Measurements from ENCODE around the gene ASB10. TPM values are rescaled to one million over a fixed set of nuclear protein-coding genes. Genes with fewer than 3 reads are reported as not detected.

ASB10 gene
- not detected in 5 replicates for total RNA-seq (2022; extraction: Qiagen RNA extraction)

GRCh38 chr7:151186640-151187408 is at the start of gene ASB10:
Gene ASB10 (minus strand): TSS chr7:151187250. CDS start chr7:151187130, 120 bp downstream.

GRCh38 chr7:151232091-151232916 is 45.3 kb upstream of the ASB10 start, which contains the start of gene CHPF2:
Gene CHPF2 (plus strand): TSS chr7:151232483. CDS start chr7:151234012, 1,529 bp downstream.

GRCh38 chr7:151226875-151227782 is 40.1 kb upstream of the ASB10 start, which contains the start of gene ABCF2:
Gene ABCF2 (minus strand): TSS chr7:151227205. CDS start chr7:151226458, 747 bp downstream.

GRCh38 chr7:151210087-151210854 is 23.2 kb upstream of the ASB10 start, which contains the start of gene H2BK1:
Gene H2BK1 (minus strand): TSS chr7:151210488. CDS start chr7:151210318, 170 bp downstream.

GRCh38 chr7:151167197-151167961 is 19.7 kb downstream of the ASB10 start, which contains the start of gene GBX1:
Gene GBX1 (minus strand): TSS chr7:151167694. CDS start chr7:151167548, 146 bp downstream.

Other genes with a start within 250 kb of the ASB10 start
- 1.6 to 2.2 TPM (median 2.0 TPM) in 5 replicates for gene KCNH2, start 208.9 kb downstream of the ASB10 start, total RNA-seq (2022; extraction: Qiagen RNA extraction)
- gene NOS3, start 196.2 kb downstream of the ASB10 start, total RNA-seq (2022; extraction: Qiagen RNA extraction) = 0.13 to 0.37 TPM (median 0.34 TPM) in 5 replicates
- 0.39 to 0.66 TPM (median 0.65 TPM) in 5 replicates for gene ATG9B, start 162.8 kb downstream of the ASB10 start, total RNA-seq (2022; extraction: Qiagen RNA extraction)
- 32.9 to 52.5 TPM (median 47.6 TPM) in 5 replicates for gene ABCB8, start 158.8 kb downstream of the ASB10 start, total RNA-seq (2022; extraction: Qiagen RNA extraction)
- 7.7 to 11.7 TPM (median 8.7 TPM) in 5 replicates for gene ASIC3, start 138.7 kb downstream of the ASB10 start, total RNA-seq (2022; extraction: Qiagen RNA extraction)
- 29.6 to 32.6 TPM (median 29.8 TPM) in 5 replicates for gene CDK5, start 129.4 kb downstream of the ASB10 start, total RNA-seq (2022; extraction: Qiagen RNA extraction)
- 174 to 292 TPM (median 259 TPM) in 5 replicates for gene SLC4A2, start 127.7 kb downstream of the ASB10 start, total RNA-seq (2022; extraction: Qiagen RNA extraction)
- 51.3 to 86.5 TPM (median 80.0 TPM) in 5 replicates for gene FASTK, start 106.4 kb downstream of the ASB10 start, total RNA-seq (2022; extraction: Qiagen RNA extraction)
- 38.5 to 59.2 TPM (median 55.5 TPM) in 5 replicates for gene TMUB1, start 103.8 kb downstream of the ASB10 start, total RNA-seq (2022; extraction: Qiagen RNA extraction)
- 44.1 to 66.6 TPM (median 65.4 TPM) in 5 replicates for gene AGAP3, start 100.8 kb downstream of the ASB10 start, total RNA-seq (2022; extraction: Qiagen RNA extraction)
- 0.20 TPM in 1 of 5 replicates, not detected in the others for gene GBX1, start 19.6 kb downstream of the ASB10 start, total RNA-seq (2022; extraction: Qiagen RNA extraction)
- gene H2BK1, start 23.2 kb upstream of the ASB10 start, total RNA-seq (2022; extraction: Qiagen RNA extraction) = not detected in 5 replicates
- gene ABCF2, start 40.0 kb upstream of the ASB10 start, total RNA-seq (2022; extraction: Qiagen RNA extraction) = 58.0 to 63.8 TPM (median 62.0 TPM) in 5 replicates
- gene CHPF2, start 45.2 kb upstream of the ASB10 start, total RNA-seq (2022; extraction: Qiagen RNA extraction) = 34.7 to 47.0 TPM (median 45.1 TPM) in 5 replicates
- 7.7 to 11.6 TPM (median 9.9 TPM) in 5 replicates for gene SMARCD3, start 61.4 kb upstream of the ASB10 start, total RNA-seq (2022; extraction: Qiagen RNA extraction)
- 34.2 to 44.3 TPM (median 37.2 TPM) in 5 replicates for gene NUB1, start 154.6 kb upstream of the ASB10 start, total RNA-seq (2022; extraction: Qiagen RNA extraction)
- 0.11 to 0.39 TPM (median 0.22 TPM) in 5 replicates for gene WDR86, start 222.8 kb upstream of the ASB10 start, total RNA-seq (2022; extraction: Qiagen RNA extraction)

Measured in A549 treated with Mapracorat at 1 μM for 4 hours (cell line).